22Rv1 (cell line): ENCODE data around the gene SEMG2.

Experiments
- H3K27ac ChIP-seq: fragments of 450-650 bp; 2 replicates; pipeline ENCODE4 v1.5.1; 2017
- CTCF ChIP-seq: fragments of 450-650 bp; IDR thresholded peaks from 2 replicates; pipeline ENCODE4 v1.5.1; 2017; ENCODE audit warnings: mild to moderate bottlenecking
- ZFX ChIP-seq: fragments of 450-650 bp; IDR thresholded peaks from 2 replicates; pipeline ENCODE4 v1.6.1; 2017; ENCODE audit warnings: antibody characterized with exemption, borderline replicate concordance

SEMG2 gene

GRCh38 chr20:45187693-45188092, 33.5 kb upstream of the SEMG2 start:
- TF ChIP-seq ZFX (no peak), CTCF (no peak)
- no peak overlapping the region for H3K27ac ChIP-seq

GRCh38 chr20:45189067-45189609, 32.0 kb upstream of the SEMG2 start:
- no peak overlapping the region for H3K27ac ChIP-seq
- no peak for TF ChIP-seq CTCF
- TF ChIP-seq ZFX: no peak

- TF ChIP-seq CTCF (no peak), ZFX (no peak)
- H3K27ac ChIP-seq: no peak overlapping the region
Measured at GRCh38 chr20:45189861-45190260, 31.3 kb upstream of the SEMG2 start.

GRCh38 chr20:45191926-45192325, 29.2 kb upstream of the SEMG2 start:
- TF ChIP-seq ZFX: no peak
- no peak for TF ChIP-seq CTCF
- no peak overlapping the region for H3K27ac ChIP-seq

DNA sequence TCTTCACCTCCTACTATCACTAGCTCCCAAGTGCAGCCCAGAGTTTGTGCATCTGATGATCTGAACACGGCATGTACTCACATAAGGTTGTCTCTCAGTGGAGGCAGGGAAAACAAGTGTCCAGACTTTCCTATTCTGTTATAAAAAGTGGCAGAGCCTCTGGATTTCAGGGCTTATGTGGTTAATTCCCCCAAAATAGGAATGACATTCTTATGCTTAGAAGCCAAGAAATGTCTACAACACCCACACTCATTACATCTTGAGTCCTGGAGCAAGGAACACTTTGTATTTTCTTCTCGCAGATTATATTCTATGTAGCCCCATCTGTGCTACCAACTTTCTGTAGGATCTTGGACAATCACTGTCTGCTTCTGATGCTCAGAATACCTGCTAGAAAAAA, 27.8 kb upstream of the SEMG2 start:
- TF ChIP-seq CTCF: no peak
- no peak for TF ChIP-seq ZFX
- H3K27ac ChIP-seq: no peak overlapping the region

DNA sequence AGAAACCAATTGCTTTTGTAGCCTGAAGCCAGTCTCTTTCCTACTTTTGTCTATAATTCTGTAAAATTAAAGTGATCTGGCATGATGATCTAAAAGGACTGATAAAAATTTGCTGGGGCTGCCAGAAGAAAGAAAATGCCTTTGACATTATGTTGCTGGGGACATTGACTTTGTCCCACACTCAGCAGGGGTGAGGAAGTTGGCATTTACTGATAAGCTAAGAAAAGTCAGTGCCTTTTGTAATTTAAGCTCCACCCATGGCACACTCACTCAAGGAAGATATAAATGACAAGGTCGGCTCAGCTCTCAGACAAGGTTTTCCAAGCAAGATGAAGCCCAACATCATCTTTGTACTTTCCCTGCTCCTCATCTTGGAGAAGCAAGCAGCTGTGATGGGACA, 14.4 kb upstream of the SEMG2 start, which contains the start of gene SEMG1:
Gene SEMG1 (plus strand): TSS at position 309 of the 400 bp plus-strand sequence. CDS start 21 bp downstream, at position 330.
- no peak for TF ChIP-seq CTCF
- TF ChIP-seq ZFX: no peak
- no peak within 1 kb of the TSS for H3K27ac ChIP-seq

GRCh38 chr20:45209924-45210323, 11.2 kb upstream of the SEMG2 start:
- H3K27ac ChIP-seq: no peak overlapping the region
- TF ChIP-seq ZFX: no peak
- TF ChIP-seq CTCF: no peak
